ENCODE data around the gene ASPSCR1. TPM values are rescaled to one million over a fixed set of nuclear protein-coding genes. Genes with fewer than 3 reads are reported as not detected.

Gene ASPSCR1
- total and polyA plus RNA-seq, 2 of the 8 experiments (the other 6 are each of a cell fraction or from before 2014, with no cell fraction given) = 33.3 to 43.7 TPM

DNA sequence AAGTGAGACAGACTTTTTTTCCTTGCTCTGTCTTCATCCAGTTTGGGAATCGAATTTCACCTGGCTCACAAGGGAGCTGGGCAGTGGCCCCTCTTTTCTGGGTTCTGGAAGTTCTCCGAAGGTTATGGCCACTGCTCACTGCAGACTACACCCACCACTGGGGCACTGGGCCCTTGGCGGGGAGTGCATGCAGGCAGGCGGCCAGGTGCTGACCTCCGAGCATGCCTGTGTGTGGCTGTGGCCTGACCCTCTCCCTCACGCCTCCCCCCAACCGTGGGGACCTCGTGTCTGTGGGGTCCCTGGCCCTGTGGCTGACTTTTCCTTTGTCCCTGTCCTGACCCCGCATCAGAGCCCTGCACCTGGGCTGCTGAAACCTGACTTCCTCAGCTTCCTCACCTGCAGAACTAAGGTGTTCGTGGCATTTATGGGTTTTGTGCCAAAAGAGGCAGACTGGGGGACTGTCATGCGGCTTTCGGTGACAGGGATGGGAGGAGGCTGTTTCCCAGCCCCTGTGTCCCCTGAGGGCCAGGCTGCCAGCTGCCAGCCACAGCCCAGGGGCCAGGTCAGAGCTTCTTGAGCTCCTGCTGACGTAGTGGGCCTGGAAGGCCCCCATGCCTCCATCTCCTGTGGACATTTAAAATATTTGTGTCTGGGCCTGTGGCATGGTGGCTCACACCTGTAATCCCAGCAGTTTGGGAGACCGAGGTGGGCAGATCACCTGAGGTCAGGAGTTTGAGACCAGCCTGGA is 21.4 kb downstream of the ASPSCR1 start:
- Histone ChIP-seq H3K9me3 (ENCODE audit: insufficient read depth in 2 of 2, low read depth in 1 of 2, low read length in 1 of 2) (no peaks in the 10 kb centered on the region), H3K4me2 (ENCODE audit: insufficient read depth in 1 of 2, low read depth in 2 of 2, low read length in 2 of 2) (no peak overlapping the region), H2BK120ac (replicated peaks; ENCODE audit: low read depth, low read length) (no peak overlapping the region), H3K27me3 (replicated peaks in 1 of 4; ENCODE audit: control insufficient read depth in 3 of 4, extremely low read depth in 1 of 4, insufficient read depth in 3 of 4, low read length in 3 of 4) (no peaks in the 10 kb centered on the region), H3K4me1 (replicated peaks in 1 of 4; ENCODE audit: control insufficient read depth in 3 of 4, insufficient read depth in 4 of 4, low read length in 3 of 4) (peaks cover 0 to 5% (median 3%) of the 10 kb centered on the region in 4 experiments; a peak in 5 of 7 replicates), H3K4me3 (ENCODE audit: extremely low read depth in 1 of 4, insufficient read depth in 2 of 4, low read depth in 3 of 4, low read length in 4 of 4) (no peak overlapping the region), H3K23me2 (ENCODE audit: low read depth, low read length) (no peaks in the 10 kb centered on the region), H3K23ac (ENCODE audit: insufficient read length) (no peak overlapping the region), H2AFZ (ENCODE audit: low read length) (no peak overlapping the region), H4K91ac (replicated peaks; ENCODE audit: insufficient read length, low read length) (no peak overlapping the region), H4K20me1 (replicated peaks in 1 of 2; ENCODE audit: control insufficient read depth in 1 of 2, insufficient read depth in 2 of 2, low read length in 2 of 2) (peaks cover 0 to 7% of the 10 kb centered on the region in 2 experiments), H2BK20ac (ENCODE audit: low read length) (no peak overlapping the region), H3K18ac (ENCODE audit: extremely low read depth, low read length) (no peak overlapping the region), H2BK15ac (ENCODE audit: low read length) (no peak overlapping the region), H2BK12ac (ENCODE audit: low read depth, low read length) (no peak overlapping the region), H3K9ac (replicated peaks in 1 of 4; ENCODE audit: extremely low read depth in 1 of 4, low read depth in 3 of 4, low read length in 3 of 4) (no peak overlapping the region), H3K79me1 (ENCODE audit: low read depth, low read length) (peaks cover 3% of the 10 kb centered on the region; the same call in 1 of the 2 replicates), H4K8ac (ENCODE audit: extremely low read depth, insufficient read depth, low read length) (no peak overlapping the region), H2BK5ac (ENCODE audit: low read depth, low read length) (no peak overlapping the region), H4K5ac (ENCODE audit: insufficient read length, low read depth, low read length) (no peak overlapping the region), H3K14ac (ENCODE audit: insufficient read length) (no peak overlapping the region), H3K4ac (replicated peaks; ENCODE audit: insufficient read length, low read depth, low read length) (no peak overlapping the region), H3K79me2 (ENCODE audit: control insufficient read depth in 1 of 2, insufficient read depth in 2 of 2, low read length in 2 of 2) (no peaks in the 10 kb centered on the region), H3K56ac (replicated peaks; ENCODE audit: insufficient read length, low read depth, low read length) (no peak overlapping the region), H2AK5ac (ENCODE audit: low read depth, low read length) (no peak overlapping the region), H3K27ac (ENCODE audit: low read depth, low read length) (no peak overlapping the region), H3K36me3 (ENCODE audit: control insufficient read depth in 2 of 4, insufficient read depth in 4 of 4, low read length in 3 of 4) (no peaks in the 10 kb centered on the region)
- ChIA-PET CTCF (ENCODE audit: partially characterized antibody) (no interaction called here), POLR2A (ENCODE audit: partially characterized antibody) (interaction anchor here (1.7 kb wide), 1 partner anchor 16 kb away, joined by 4 read pairs; no protein-coding TSS in a partner anchor)
- FAIRE-seq (no peak), DNase-seq (ENCODE audit: low read depth in 1 of 2, low spot score in 2 of 2) (no peak)
- 97% methylated on average over 13 of the region's 14 CpGs; no CpG with 5 or more reads in 1 of the 2 experiments for WGBS, 2 experiments (ENCODE audit: extremely low coverage in 1 of 2, insufficient coverage in 1 of 2, insufficient read length in 1 of 2, insufficient replicate concordance in 2 of 2, low coverage in 1 of 2, low lambda C conversion rate in 2 of 2, missing lambda C conversion rate in 1 of 2)
- no peak for TF ChIP-seq JUN (IDR thresholded peaks at IDR 0.05; ENCODE audit: low read depth, low read length)
- no peak for TF ChIP-seq CBX8 (IDR thresholded peaks at IDR 0.05; ENCODE audit: borderline replicate concordance, low read depth, low read length)
- TF ChIP-seq TEAD4 (IDR thresholded peaks at IDR 0.05; ENCODE audit: low read depth, low read length) = no peak
- no peak for TF ChIP-seq KDM4A (IDR thresholded peaks at IDR 0.05; ENCODE audit: low read depth, low read length, severe bottlenecking)
- no peak for TF ChIP-seq POLR2AphosphoS5 (IDR thresholded peaks at IDR 0.05; ENCODE audit: low read depth, low read length)
- TF ChIP-seq JUND (IDR thresholded peaks at IDR 0.05; ENCODE audit: low read length) = no peak
- TF ChIP-seq SAP30 (IDR thresholded peaks at IDR 0.05; ENCODE audit: insufficient read depth, insufficient replicate concordance, low read length) = no peak
- TF ChIP-seq SUZ12 (IDR thresholded peaks at IDR 0.05; ENCODE audit: low read length) = no peak
- TF ChIP-seq, protein P1, sequence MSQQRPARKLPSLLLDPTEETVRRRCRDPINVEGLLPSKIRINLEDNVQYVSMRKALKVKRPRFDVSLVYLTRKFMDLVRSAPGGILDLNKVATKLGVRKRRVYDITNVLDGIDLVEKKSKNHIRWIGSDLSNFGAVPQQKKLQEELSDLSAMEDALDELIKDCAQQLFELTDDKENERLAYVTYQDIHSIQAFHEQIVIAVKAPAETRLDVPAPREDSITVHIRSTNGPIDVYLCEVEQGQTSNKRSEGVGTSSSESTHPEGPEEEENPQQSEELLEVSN (IDR thresholded peaks at IDR 0.05) = no peak
- TF ChIP-seq, protein P2, sequence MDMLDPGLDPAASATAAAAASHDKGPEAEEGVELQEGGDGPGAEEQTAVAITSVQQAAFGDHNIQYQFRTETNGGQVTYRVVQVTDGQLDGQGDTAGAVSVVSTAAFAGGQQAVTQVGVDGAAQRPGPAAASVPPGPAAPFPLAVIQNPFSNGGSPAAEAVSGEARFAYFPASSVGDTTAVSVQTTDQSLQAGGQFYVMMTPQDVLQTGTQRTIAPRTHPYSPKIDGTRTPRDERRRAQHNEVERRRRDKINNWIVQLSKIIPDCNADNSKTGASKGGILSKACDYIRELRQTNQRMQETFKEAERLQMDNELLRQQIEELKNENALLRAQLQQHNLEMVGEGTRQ (IDR thresholded peaks at IDR 0.05; ENCODE audit: low read length) = no peak
- TF ChIP-seq HDAC6 (IDR thresholded peaks at IDR 0.05; ENCODE audit: low read depth, low read length) = no peak
